Spleen (tissue), 7 donors: ENCODE data around the gene KRT71.

ENCODE experiments used
- CTCF ChIP-seq, 11 experiments: fragments of 200-600 bp in 7 of 11; fragments of 450-650 bp in 4 of 11; sonication (generic) in 4 of 11; IDR thresholded peaks in 8 of 11; conservative IDR thresholded peaks in 3 of 11; 1 replicate in 7 of 11; 2 replicates in 4 of 11; pipeline versions ENCODE4 v1.4.0 to v1.8.0; 2016 to 2021; ENCODE audit warnings: antibody characterized with exemption in 11 of 11, inconsistent platforms in 4 of 11, mild to moderate bottlenecking in 1 of 11
- POLR2A ChIP-seq, 3 donors: fragments of 450-650 bp; IDR thresholded peaks; one replicate each; pipeline ENCODE4 v1.5.1; 2017; ENCODE audit warnings: antibody characterized with exemption in 3 of 3, mild to moderate bottlenecking in 1 of 3
- POLR2AphosphoS5 ChIP-seq, 3 donors: sonication (generic); formaldehyde crosslinking; IDR thresholded peaks; one replicate each; pipeline ENCODE4 v1.5.1; 2017; ENCODE audit warnings: antibody characterized with exemption in 3 of 3
- donor health status: DM: no; HTN: no; CAD: no; lungs with moderate emphysema.
- donor health status: DM: no; HTN: no; CAD: no.
- donor health status: DM: no; HTN: no; CAD: no.

- no peak for TF ChIP-seq CTCF (IDR thresholded peaks at IDR 0.05 in 8 of 11, conservative IDR thresholded peaks at IDR 0.05 in 3 of 11)
- TF ChIP-seq POLR2A (IDR thresholded peaks at IDR 0.05): no peak
- TF ChIP-seq POLR2AphosphoS5 (IDR thresholded peaks at IDR 0.05): no peak
Observed at GRCh38 chr12:52502877-52503276, 50.1 kb downstream of the KRT71 start.
